A673 (cell line): ENCODE measurements around the gene SLC9A1.

Experiments used
- EZH2 ChIP-seq: fragments of 200-600 bp; sonication (generic); IDR thresholded peaks from 2 replicates; pipeline ENCODE4 v1.6.1; 2017; ENCODE audit warnings: borderline replicate concordance, low read depth, mild to moderate bottlenecking, mixed read lengths, antibody characterized with exemption, low read length; ENCODE audit not compliant: poor library complexity, severe bottlenecking
- TF ChIP-seq, protein P1 (sequence below): fragments of 300-800, 200-600 bp; sonication (generic); conservative IDR thresholded peaks from 2 replicates; pipeline ENCODE4 v1.5.1; 2017; ENCODE audit warnings: low read depth, mild to moderate bottlenecking, antibody characterized with exemption, low read length, moderate library complexity, mixed read lengths

DNA sequence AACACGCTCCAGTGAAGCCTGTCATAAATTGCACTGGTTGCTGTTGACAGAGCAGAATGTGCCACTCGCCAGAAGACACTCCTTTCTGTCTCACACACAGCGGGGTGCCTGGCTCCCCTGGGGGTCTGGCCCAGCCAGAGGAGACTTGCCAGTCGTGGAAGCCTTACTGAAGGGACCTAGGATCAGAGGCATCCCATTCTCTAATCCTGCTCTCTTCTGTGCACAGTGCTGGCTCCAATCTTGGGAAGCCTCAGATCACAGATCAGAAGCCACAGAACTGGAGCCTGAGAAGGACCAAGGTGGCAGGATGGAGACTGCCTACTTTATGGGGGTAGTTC lies 1.4 kb downstream of the SLC9A1 start:
- TF ChIP-seq, protein P1, sequence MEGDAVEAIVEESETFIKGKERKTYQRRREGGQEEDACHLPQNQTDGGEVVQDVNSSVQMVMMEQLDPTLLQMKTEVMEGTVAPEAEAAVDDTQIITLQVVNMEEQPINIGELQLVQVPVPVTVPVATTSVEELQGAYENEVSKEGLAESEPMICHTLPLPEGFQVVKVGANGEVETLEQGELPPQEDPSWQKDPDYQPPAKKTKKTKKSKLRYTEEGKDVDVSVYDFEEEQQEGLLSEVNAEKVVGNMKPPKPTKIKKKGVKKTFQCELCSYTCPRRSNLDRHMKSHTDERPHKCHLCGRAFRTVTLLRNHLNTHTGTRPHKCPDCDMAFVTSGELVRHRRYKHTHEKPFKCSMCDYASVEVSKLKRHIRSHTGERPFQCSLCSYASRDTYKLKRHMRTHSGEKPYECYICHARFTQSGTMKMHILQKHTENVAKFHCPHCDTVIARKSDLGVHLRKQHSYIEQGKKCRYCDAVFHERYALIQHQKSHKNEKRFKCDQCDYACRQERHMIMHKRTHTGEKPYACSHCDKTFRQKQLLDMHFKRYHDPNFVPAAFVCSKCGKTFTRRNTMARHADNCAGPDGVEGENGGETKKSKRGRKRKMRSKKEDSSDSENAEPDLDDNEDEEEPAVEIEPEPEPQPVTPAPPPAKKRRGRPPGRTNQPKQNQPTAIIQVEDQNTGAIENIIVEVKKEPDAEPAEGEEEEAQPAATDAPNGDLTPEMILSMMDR: no peak
- no peak for TF ChIP-seq EZH2
